NCI-H1417 treated with DMSO at 0.1 percent for 48 hours (cell line): ENCODE measurements around the gene CFAP99.
A peak's percentile ranks its signal among the peaks of the same experiment; 100 is the strongest.
"Not testable (repeated sequence)": the region's sequence is repeated elsewhere in the genome, so short reads cannot be mapped to it uniquely, and the experiment has no call there.

ENCODE experiments used
- DNase-seq: peaks from one replicate; lab custom pipeline; 2025; lab: John Stamatoyannopoulos, UW

Gene CFAP99

DNA sequence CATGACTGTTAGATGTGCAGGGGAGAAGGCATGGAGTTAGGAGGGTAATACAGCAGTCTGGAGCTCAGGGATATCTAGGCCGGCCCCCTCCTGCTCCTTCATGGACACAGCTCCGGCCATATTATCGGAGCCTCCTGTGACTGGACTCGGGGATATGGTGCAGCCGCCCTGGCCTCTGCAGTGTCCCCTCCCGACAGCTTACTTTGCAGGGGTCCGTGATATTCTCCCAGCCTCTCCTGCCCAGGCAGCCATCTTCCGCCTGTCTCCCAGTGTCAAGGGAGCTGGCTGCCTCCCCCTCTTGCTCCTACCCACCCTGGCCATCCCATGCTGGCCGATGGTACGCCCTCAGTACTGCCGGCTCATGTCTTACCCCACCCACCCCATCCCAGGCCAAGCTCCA is 30.3 kb downstream of the CFAP99 start:
- DNase-seq = no peak

DNA sequence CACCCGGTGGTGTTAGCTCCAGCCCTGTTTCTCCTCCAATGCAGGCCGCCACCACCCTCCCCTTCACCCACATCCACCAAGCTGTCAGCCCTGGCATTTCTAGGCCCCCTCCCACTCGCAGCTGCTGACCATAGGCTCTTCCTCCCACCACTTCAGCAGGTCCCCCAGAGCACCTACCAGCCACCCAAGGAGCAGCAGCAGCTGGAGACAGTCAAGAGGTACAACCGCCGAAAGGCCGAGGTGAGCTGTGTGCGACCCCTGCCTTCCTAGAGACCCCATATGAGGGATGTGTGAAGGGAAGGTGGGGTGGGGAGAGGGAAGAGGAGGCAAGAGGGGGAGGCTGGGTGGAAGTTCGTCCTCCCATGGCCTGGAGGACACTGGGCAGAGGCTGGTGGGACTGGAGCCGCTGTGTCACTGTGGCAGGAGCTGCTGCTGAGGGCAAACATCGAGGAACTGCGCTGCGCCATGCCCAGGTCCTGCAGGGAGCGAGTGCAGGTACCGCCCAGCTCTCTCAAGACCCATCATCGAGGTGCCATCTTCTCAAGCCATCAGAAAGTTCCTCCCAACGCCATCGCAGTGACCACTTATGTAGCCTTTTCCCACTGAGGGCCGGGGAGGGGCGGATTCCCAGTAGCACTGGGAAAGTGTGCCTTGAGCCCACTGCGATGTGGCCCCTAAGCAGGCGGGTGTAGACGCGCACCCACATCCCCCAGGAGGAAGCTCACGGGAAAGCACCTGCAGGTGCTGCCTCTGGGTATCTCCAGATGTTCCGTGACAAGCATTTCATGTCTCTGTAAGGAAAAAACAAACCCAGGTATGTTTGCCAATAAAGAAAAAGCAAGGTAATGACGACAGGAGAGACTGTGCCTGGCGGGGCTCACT is 31.0 kb downstream of the CFAP99 start:
- DNase-seq = no peak

DNA sequence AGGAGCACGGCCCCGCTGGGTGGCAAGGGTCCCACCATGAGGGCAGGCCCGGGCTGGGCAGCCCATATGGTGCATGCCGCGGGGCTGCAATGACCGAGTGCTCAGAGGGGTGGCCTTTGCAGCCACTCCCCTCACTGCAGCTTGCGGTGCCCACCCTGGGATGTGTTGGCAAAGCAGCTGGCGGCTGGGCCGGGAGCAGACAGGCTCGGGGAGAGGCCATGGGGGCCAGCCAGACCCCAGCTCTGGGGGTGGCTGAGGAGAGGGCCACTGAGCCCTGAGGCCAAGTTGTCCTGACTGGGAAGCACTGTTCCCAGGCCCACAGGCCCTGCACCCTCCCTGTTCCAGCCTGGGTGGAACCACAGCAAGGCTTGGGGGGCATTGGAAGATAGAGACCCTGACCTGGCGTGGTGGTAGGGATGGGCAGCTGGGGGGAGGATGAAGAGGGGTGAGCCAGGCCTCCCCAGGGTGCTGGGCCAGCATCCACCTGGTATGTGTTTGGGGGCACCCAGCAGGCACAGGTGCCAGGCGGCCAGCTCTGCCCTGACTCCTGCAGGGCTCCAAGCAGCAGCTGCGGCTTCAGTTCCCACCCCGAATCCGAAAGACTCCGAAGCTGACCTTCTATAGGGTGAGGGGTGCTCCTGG is 31.8 kb downstream of the CFAP99 start:
- no peak for DNase-seq

DNA sequence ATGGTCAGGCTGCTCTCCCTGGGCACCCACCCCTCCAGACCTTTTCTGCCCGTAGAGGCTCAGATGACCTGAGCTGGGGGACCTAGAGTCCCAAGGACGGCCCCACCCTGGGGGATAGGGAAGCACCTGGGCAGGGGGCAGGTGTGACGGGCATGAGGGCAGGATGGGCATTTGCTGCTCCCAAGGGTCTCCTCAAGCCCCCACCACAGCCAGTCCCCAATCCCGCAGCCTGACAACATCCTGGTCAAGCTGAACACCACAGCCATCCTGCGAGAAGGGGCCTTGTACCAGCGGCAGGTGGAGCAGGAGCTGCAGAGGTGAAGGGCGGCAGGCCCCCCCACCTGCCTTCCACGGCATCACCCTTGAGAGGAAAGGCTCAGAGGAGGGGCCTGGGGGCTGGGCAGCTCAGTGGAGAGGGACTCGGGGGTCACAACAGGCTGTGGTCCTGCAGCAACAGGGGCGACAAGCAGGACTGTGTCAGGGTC is 32.3 kb downstream of the CFAP99 start:
- no peak for DNase-seq

DNA sequence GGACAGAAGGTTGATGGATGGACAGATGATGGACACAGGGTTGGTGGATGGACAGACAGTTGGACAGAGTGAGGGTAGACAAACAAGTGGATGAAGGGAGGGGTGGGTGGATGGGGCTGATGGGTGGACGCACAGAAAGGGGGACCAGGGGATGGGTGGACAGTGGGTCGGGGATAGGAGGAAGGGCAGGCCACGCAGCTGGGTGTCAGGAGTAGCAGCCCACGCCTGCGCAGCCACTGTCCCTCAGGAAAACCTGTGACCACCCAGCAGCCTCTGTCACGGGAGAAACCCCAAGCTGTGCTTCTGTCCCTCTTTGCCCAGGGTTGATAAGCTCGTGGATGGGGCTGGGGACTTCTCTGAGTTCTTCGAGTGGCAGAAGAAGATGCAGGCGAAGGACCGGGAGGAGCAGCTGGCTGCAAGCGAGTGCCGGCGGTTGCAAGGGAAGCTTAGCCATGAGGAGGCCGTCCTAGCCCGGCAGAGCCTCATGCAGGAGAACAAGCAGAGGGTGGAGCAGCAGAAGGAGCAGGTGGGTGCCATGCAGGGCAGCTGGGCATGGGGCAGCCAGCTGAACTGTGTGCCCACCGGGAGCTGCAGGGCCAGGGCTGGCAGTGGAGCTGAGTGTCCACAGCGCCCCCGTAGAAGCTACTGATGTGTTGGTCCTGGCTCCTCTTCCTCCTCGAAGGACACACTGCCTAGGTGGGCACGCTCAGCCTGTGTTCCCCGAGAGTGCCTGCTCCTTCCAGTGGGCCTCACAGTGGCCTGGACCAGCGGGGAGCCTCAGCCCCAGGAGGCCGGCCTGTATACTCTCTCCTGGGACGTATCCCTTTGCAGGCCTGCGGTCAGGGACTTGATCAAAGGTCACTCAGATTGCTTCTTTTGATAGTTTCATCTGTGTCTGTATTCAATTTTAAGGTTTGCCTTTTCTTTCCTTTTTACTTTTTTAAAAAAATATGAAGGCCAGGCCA is 33.3 kb downstream of the CFAP99 start:
- DNase-seq = no peak

DNA sequence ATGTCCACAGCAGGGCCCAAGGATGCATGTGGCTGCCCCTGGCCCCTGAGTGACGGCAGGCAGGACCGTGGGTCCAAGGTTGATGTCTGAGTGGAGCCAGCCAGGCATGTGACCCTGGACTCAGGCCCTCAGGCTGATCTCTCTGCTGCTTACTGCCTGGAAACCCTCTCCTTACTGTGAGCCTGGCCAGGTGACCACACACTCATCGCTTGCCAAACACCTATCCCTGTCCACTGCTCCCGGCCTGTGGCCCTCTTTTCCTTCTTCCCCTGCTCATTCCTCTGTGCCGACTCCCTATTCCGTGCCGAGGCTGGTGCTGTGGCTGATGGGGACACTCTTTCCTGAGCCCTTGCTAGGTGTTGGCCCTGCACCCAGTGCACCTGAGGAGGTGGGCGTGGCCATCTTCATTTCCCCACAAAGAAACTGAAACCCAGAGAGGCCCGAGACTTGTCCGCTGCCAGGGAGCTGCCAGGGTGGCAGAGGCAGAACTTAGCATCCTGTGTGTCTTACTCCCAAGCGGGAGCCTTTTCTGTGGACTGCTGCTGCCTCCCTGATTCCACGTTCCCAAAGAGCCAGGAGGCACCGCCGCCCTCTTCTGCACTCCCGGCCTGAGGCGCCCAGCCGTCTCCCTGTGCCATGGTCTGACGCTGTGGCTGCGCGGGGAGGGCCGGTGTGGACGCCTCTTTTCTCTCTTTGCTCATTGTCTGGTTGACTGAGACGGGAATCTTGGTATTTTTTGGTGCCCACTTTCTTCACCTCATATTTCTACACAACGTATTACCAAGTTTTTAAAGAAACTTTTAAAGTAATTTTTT is 38.9 kb downstream of the CFAP99 start:
- DNase-seq = no peak

DNA sequence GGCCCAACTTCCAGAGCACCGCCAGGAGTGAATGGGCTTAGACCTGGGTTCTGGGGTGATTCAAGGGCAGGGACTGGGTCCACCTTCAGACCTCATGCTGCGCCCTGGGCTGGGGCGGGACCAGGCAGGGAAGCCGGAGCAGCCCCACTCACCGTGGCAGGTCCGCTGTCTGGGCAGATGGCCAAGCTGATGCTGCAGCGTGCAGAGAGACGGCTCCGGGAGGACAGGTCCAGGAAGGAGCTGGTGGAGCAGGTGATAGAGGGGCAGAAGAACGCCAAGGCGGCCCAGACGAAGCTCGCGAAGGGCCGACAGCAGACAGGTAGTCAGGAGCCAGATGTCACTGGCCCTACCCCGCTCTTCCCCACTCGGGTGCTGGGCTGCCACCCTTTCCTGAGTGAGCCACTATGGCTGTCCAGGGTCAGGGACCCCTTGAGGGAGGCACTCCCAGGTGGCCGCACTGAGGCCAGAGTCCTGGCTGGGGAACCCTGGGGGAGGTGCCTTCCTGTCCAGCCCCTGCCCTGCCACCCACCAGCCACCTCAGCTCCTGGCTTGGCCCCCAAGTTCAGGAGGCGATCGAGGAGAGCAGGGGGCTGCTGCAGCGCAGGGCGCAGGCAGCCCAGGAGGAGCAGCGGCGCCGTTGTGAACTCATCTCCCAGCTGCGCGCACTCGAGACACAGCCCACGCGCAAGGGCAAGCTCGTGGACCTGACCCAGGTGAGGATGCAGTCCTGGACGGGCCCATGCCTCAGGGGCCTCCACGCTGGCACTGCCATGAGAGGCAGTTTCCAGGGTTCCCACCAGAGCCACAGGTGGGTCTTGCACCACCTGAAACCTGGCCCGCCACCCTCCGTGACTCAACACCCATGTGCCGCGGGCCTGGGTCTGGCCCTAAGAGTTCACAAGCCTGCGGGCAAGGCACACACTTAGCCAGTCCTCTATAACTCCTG is 40.1 kb downstream of the CFAP99 start:
- DNase-seq = no peak

DNA sequence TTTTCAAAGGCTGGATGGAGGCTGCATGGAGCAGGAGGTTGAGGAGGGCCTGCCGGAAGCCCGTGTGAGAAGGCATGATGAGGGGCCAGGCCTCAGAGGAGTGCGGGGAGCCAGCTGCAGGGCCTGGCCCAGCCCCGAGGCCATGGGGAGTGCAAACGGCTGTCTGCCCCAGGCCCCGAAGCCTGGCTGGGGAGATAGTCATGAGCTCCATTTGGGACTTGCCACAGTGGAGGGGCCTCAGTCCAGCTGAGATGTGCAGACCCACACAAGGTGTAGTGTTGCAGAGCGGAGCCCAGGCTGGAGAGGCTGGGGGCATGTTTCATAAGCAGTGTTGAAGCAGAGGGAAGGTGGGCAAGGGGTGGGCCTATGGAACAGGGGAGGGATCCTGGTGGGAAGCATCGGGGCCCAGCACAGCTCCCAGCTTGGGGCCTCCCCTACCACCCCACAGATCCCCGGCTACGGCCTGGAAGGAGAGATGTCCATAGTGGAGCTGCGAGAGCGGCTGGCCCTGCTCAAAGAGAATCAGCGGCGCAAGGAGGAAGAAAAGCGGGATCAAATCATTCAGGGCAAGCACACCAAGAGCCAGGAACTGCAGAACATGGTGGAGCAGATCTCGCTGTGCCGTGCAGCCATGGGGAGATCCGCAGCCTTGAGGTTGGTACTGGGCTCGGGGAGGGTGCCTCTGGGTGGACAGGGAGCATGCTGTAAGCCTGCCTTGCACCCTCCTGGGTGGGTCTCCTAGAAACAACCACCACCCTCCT is 41.0 kb downstream of the CFAP99 start:
- DNase-seq = no peak

DNA sequence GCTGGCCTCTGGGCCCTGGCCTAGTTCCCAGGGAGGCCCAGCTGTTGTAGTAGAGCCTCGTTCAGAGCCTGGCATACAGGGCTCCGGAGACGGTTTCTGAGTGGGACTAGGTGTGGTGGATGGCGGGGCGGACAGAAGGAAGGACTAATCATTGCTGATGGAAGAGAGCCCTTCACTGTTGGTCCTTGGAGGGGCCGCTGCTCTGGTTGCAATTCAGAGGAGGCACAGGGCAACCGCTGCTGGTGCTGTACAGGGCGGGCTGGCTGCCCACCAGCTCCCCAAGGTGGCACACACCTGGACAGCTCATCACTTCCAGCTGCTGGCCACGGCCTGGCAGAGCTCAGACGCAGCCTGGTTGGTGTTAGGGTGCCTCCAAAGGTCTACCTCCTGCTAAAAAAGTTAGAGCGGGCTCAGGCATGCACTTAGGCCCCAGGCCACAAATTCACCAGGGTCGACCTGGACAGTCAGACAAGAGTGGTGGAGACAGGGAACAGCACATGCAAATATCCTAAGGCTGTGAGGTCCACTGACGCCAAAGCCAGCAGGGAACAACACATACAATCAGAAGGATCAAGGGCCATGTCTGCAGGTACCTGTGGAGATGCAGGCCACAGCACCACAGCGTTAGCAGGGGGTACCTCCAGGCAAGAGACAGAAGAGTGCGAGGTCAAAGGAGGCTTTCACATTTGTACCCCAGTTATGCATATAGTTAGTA is 42.6 kb downstream of the CFAP99 start:
- no peak for DNase-seq

DNA sequence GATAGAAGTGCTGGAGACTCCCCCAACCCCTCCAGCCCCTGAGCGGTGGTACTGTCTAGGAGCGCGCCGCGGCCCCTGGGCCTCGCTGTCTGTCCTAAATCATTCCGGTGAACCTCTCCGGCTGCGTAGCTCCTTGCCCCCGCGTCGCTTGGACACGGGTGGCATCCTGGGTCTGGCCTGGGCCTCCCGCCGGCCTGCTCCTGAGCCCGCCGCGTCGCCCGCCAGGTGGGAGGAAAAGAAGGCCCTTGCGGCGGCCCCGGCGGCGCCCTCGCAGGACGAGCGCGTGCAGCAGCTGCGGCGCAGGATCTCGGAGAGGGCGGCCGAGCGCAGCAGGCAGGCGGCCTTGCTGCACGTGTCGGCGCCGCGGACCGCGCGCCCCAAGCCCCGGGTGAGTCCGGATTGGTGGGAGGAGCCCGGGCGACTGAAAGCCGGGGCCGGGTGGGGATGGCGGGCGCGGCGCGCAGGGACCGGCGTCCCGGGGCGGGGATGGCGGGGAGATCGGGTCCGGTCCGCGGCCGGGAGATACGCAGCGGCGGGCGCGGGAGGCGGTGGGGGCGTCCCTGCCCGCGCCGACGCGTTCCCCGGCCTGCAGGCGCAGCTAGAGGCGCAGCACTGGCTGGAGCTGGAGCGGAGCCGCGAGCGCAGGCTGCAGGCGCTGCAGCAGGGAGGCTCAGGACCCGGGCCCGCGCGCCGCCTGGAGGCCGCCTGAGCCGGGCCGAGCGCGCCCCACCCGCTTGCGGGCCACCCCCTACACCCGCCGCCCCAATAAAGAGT is 43.6 kb downstream of the CFAP99 start:
- DNase-seq = no peak

DNA sequence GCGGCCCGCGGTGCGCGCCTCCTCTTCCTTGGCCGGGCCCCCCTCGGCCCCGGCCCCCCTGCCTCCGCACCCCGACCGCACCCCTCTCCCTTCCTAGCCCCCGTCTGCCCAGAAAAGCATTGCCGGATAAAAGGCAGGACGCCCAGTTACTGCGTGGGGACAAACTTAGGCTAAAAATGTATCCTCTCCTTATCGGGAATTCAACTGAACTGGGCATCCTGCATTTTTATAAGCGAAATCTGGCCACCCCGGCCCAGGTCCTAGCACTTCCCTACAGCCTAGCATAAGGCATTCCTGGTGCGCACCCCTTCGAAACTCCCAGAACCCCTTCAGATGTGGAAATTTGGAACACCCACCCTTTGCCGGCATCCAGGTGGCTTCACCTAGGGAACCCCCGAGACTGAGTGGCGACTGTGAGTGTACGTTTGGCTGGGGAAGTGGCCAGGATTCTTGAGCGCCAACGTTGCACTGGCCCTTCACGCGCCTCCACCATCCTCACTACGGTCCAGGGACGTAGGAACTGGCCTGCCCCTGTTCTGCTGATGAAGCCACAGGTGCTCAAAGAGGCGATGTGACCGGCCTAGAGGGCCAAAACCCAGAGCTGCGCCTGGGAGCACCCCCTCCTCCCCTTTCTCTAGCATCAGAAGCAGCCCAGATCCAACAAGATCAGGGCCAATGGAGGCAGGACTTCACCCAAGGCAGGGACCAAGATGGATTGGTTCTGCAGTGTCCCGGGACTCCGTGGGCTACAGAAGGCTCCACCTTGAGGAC is 44.4 kb downstream of the CFAP99 start:
- no peak for DNase-seq

DNA sequence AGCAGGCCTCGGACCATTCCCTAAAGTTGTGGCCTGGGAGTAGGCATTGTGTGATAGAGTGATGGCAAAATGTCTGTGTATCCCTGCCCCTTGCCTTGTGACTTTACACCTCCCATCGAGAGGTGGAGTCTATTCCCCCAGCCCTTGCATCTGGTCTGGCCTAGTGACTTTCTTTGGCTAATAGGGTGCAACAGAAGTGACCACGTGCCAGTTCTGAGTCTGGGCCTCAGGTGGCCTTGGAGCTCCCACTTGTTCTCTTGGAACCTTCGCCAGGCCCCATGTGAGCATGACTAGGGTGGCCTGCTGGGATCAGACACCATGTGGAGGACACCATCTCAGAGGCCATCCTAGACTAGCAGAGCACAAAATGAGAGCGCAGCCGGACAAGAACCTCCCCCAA is 46.3 kb downstream of the CFAP99 start:
- DNase-seq = no peak

DNA sequence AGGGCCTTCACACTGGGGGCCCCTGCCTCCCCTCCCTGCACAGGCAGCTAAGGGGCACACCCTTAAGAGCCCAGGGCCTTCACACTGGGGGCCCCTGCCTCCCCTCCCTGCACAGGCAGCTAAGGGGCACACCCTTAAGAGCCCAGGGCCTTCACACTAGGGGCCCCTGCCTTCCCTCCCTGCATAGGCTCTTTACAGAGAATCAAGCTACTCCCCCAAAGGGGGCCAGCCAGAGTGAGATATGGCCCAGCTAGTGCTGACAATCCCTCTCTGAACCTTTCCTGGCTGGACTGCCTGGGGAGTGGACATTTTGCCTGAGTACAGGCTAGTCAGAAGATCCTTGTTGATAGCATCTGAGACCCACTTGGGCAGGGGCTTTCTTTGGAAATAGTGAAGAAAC is 46.8 kb downstream of the CFAP99 start:
- not testable (repeated sequence) for DNase-seq

DNA sequence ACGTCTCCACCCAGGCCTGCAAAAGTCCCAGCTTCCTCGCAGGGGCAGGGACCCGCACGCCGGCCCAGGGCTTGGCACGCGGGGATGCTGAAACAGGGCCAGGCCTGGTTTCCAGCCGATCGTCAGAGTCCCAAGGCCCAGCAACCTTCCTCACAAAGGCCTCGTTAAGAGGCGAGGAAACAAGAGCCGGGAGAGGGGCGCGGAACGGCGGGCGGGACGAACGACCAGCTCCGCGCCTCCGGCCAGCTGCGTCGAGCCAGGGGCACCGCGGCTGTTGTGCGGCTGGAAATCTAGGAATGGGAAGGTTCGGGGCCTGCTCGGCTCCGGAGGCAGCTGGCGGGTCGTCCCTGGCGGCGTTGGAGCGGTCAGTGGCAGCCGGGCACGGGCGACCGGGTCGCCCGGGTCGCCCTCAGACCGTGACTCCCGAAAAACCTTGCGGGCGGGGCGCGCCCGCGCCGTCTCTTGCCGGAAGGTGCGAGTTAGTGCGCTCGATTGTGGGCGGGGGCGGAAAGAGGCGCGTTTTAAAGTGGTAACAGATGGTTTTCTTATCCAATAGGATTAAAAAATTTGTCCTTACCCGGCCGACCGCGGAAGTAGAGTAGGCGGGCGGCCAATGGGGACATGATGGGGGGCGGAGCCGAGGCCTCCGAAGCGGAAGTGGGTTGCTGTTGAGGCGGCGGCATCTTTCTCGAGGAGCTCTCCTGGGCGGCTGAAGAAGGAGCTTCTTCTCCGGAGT is 49.9 kb downstream of the CFAP99 start, which contains the start of gene RNF4:
Gene RNF4, plus strand, starts transcription at position 651 of the 736 bp plus-strand sequence. CDS start 21,388 bp downstream, outside the sequence.
- peak; percentile 83 for DNase-seq

DNA sequence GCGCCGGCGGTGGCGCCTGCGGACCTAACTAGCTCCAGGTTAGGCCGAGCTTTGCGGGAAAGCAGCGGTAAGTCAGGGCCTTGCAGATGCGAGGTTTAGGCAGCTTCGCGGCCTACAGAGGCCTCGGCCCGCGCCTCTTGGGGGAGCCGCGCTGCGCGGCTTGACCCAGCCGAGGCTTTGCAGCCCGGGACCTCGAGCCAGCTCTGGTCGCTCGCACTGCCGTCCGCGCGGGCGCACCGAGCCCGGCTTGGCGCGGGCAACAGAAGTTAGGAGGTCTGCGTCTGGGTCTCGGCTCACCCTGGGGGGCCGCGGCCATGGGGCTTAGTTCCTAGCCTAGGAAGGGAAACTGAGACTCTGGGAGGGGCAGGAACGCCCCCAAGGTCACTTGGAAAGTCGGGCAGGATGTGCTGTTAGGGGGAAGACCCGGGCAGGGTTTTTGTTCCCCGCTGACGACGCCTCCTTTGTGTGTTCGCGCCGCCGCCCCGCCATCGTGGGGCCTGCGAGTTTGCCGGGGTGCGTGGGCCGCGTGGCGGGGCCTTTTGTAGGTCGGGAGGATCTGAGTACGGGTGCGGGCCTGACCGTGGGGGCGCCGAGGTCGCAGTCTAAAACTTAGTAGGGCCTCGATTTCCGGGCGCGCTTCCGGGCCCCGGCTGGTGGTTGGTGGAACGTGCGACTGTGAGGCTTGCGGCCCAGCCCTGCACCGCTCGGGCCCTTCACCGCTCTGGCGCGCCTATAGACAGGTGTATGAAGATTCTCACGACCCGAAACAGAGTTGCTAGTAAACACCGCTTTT is 50.6 kb downstream of the CFAP99 start:
- no peak for DNase-seq

DNA sequence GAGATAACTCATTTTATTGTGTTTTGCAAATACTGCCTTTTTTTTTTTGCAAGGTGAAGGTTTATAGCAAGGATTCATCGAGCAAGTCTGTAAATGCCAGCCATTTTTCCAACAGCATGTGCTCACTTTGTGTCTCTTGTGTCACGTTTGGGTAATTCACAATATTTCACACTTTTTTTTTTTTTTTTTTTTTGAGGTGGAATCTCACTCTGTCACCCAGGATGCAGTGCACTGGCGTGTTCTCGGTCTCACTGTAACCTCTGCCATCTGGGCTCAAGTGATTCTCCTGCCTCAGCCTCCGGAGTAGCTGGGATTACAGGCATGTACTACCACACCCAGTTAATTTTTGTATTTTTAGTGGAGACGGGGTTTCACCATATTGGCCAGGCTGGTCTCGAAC is 52.0 kb downstream of the CFAP99 start:
- no peak for DNase-seq
